ENCODE results near the gene METTL16. TPM values are rescaled to one million over a fixed set of nuclear protein-coding genes. Genes with fewer than 3 reads are reported as not detected.

Gene METTL16
- total RNA-seq, 2 donors from 2014 or later: 16.4 to 17.9 TPM

DNA sequence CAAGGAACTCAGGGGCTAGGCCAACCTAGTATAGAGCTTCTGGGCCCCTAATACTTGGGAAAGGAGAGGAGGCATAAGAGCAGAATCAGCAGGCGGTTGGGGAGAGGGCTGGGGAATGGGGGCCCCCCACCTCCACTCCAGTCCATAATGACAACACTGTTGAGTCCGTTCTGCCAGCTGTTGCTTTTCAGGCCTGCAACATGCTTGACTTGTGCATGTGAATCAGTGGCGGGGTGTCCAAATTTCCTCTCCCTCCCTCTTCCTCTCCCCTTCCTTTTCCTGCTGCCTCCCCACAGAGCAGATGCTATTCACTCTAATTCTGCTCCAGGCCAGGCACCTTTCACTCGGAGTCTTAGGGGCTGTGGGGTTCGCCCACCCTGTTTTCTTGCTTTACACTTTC, 142.6 kb downstream of the METTL16 start:
- Histone ChIP-seq H3K4me1 (peaks cover 0 to 37% of the 10 kb centered on the region in 2 donors), H3K9me3 (no peaks in the 10 kb centered on the region), H3K27me3 (no peaks in the 10 kb centered on the region), H3K27ac (no peak overlapping the region), H3K4me3 (no peak overlapping the region), H3K36me3 (peaks cover 17% of the 10 kb centered on the region)
- DNase-seq (ENCODE audit: low spot score): no peak
- TF ChIP-seq CTCF (IDR thresholded peaks at IDR 0.05): no peak

DNA sequence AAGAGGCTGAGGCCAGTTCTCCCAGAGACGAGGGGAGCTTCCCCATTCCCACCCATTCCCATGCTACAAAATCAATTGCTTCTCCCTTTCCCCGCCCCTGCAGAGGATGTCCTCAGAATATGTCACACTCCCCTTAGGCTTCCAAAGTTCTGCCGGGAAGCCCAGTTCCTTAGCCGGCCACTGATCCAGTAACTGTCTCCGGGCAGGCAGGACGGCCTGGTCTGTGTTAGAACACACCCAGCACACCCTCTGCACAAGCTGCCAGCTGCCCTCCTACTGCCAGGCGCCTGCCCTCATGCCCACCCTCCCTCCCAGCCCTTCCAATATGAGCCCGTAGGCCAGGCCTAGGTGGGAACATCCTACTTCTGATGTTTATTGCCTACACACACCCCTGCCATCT, 143.3 kb downstream of the METTL16 start:
- H3K4me1 ChIP-seq: peaks cover 0 to 44% of the 10 kb centered on the region in 2 donors
- H3K36me3 ChIP-seq: peaks cover 12% of the 10 kb centered on the region
- TF ChIP-seq CTCF (IDR thresholded peaks at IDR 0.05): no peak
- DNase-seq (ENCODE audit: low spot score): no peak
- H3K4me3 ChIP-seq: no peak overlapping the region
- H3K27me3 ChIP-seq: no peaks in the 10 kb centered on the region
- no peak overlapping the region for H3K27ac ChIP-seq
- H3K9me3 ChIP-seq: no peaks in the 10 kb centered on the region

DNA sequence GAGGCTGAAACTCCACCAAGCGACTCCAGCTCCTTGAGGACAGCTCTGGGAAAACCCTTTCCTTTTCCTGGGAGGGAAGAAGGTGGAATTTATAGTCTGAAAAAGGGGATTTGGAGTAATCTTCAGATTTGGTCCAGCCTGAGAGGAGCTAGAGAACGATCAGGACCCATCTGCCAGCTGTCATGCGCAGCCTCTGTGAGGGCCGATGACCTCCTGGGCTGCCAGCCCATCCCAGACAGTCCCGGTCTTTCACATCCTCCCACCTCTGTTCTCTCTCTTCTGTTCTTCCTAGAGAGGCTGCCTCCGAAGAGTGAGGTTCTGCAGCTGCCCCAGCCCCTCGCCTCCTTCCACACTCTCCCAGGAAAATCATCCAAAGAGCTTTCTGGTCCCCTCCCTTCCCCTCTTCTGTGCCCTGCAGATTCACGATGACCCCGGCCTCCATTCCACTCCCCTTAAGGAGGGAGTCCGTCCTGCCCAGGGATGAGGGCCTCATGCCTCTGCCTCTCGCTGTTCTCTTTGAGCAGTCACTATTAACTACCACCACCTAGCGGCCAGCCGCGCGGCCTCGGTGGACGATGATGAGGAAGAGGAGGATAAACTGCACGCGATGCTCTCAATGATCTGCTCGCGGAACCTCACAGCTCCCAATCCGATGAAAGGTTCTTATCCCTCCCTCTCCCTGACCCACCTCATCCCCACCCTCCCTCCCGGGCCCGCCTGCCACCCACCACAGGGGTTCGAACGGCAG, 144.8 kb downstream of the METTL16 start:
- Histone ChIP-seq H3K9me3 (no peaks in the 10 kb centered on the region), H3K4me3 (no peak overlapping the region), H3K27me3 (no peaks in the 10 kb centered on the region), H3K36me3 (peaks cover 17% of the 10 kb centered on the region), H3K4me1 (peaks cover 0 to 45% of the 10 kb centered on the region in 2 donors), H3K27ac (no peak overlapping the region)
- TF ChIP-seq CTCF (IDR thresholded peaks at IDR 0.05): no peak
- no peak for DNase-seq (ENCODE audit: low spot score)

Other genes with a start within 250 kb of the METTL16 start
- gene SMG6, start 208.1 kb downstream of the METTL16 start, total RNA-seq: 10 to 100 TPM; 18.2 to 29.3 TPM
- gene SRR, start 207.9 kb downstream of the METTL16 start, total RNA-seq: 10 to 100 TPM in 1 of 2 donors, 1 to 10 TPM in 1; 9.7 to 11.5 TPM
- gene TSR1, start 175.4 kb downstream of the METTL16 start, total RNA-seq: 10 to 100 TPM; 22.5 to 25.9 TPM
- 10 to 100 TPM; 20.9 to 31.4 TPM for gene SGSM2, start 174.4 kb downstream of the METTL16 start, total RNA-seq
- gene MNT, start 110.8 kb downstream of the METTL16 start, total RNA-seq: 1 to 10 TPM; 3.7 to 7.7 TPM
- gene PAFAH1B1, start 81.8 kb upstream of the METTL16 start, total RNA-seq: 10 to 100 TPM; 55.4 to 71.6 TPM
- gene CLUH, start 199.9 kb upstream of the METTL16 start, total RNA-seq: 100 to 1,000 TPM in 1 of 2 donors, 10 to 100 TPM in 1; 94.4 to 126 TPM
- gene CCDC92B, start 237.8 kb upstream of the METTL16 start, total RNA-seq: not detected

Data from right atrium auricular region (tissue), 2 donors.